ENCODE data around the gene PRAC1.

DNA sequence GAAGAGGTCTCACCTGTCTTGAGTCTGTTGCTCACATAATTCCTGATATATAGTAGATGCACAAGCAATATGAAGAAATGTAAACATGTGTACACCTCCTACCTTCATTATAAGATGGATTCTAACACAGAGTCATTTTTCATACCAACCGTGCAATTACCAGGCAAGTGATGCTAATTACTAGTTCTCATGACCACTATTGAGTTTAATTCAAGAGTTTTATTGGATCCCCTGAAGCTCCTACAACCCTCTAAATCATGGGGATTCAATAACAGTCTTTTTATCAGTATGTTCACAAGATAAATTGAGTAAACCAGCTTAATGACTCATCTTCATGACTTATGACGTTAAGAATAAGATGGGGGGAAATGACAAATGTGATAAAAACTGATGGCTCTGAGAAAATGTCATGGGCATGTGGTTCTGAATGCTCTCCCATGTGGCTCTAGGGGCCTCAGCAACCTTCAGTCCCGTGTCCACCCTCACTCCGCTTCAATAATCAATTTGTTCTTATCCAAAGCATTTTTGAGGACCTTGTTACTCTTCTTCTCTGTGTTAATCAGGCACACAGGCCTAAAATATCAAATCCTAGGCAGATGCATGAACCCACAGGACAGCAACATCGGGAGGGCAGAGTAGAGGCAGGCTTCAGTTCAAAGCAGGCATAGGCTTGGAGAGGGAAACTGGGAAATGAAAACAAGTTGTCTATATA is 42.8 kb downstream of the PRAC1 start:
- TF ChIP-seq, protein P1, sequence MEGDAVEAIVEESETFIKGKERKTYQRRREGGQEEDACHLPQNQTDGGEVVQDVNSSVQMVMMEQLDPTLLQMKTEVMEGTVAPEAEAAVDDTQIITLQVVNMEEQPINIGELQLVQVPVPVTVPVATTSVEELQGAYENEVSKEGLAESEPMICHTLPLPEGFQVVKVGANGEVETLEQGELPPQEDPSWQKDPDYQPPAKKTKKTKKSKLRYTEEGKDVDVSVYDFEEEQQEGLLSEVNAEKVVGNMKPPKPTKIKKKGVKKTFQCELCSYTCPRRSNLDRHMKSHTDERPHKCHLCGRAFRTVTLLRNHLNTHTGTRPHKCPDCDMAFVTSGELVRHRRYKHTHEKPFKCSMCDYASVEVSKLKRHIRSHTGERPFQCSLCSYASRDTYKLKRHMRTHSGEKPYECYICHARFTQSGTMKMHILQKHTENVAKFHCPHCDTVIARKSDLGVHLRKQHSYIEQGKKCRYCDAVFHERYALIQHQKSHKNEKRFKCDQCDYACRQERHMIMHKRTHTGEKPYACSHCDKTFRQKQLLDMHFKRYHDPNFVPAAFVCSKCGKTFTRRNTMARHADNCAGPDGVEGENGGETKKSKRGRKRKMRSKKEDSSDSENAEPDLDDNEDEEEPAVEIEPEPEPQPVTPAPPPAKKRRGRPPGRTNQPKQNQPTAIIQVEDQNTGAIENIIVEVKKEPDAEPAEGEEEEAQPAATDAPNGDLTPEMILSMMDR (IDR thresholded peaks at IDR 0.05), result no peak
- no peak for TF ChIP-seq EZH2phosphoT487 (IDR thresholded peaks at IDR 0.05)
- TF ChIP-seq EZH2 (IDR thresholded peaks at IDR 0.05), result no peak
